Right cardiac atrium (tissue), 5 donors: ENCODE data around the gene IGF1R. TPM values are rescaled to one million over a fixed set of nuclear protein-coding genes. Genes with fewer than 3 reads are reported as not detected.
"Not testable (repeated sequence)": the region's sequence is repeated elsewhere in the genome, so short reads cannot be mapped to it uniquely, and the experiment has no call there.

Experiments
- ATAC-seq, 2 donors: fragments of 200-7000 bp; cut with Tn5 transposase; one replicate each; pipeline versions ENCODE4 v1.8.0 to v1.9.1; 2020; ENCODE audit warnings: moderate library complexity in 2 of 2, mild to moderate bottlenecking in 1 of 2
- DNase-seq, 3 donors: peaks; one replicate each; pipeline ENCODE4 v3.0.0-alpha.2; 2020
- H3K27ac ChIP-seq: one replicate; pipeline ENCODE4 v1.5.1; 2013; ENCODE audit warnings: mild to moderate bottlenecking, low read length, control low read depth, moderate library complexity
- H3K27me3 ChIP-seq: one replicate; pipeline ENCODE4 v1.6.1; 2013; ENCODE audit not compliant: control insufficient read depth, insufficient read depth
- H3K4me1 ChIP-seq: one replicate; pipeline ENCODE4 v1.6.1; 2013; ENCODE audit warnings: low read length; ENCODE audit not compliant: control insufficient read depth, insufficient read depth
- H3K4me3 ChIP-seq: one replicate; pipeline ENCODE4 v1.5.1; 2013; ENCODE audit warnings: low read length, control low read depth
- H3K9me3 ChIP-seq: one replicate; pipeline ENCODE4 v1.6.1; 2013; ENCODE audit warnings: low read length; ENCODE audit not compliant: control insufficient read depth
- WGBS: extraction: QIAGEN DNeasy Blood & Tissue Kit; methylation state at CpG from one replicate; pipeline ENCODE4 v1.1.7; 2013; 5-methylcytosine and 5-hydroxymethylcytosine counted together
- intact Hi-C, 4 donors: fragments of 100-400 bp; cut with DNase I; formaldehyde crosslinking; loops; one replicate each; pipeline versions ENCODE4 v1.11.0 to v1.14.0; 2022 to 2023
- polyA plus RNA-seq: library from polyadenylated mRNA; stranded (reverse); fragments of 200-250 nt; gene quantifications from one replicate; pipeline ENCODE4 v1.2.3, GENCODE V29; 2013
- total RNA-seq, 4 donors: library from RNA; stranded (reverse); fragmentation: NEBNext Ultra II Directional; extraction: Animal tissue kit (Norgen Biotek cat#: 25700); gene quantifications; one replicate each; pipeline ENCODE4 v1.2.1, GENCODE V29; 2021
- donor health status: healthy with polysubstance abuse.
- donor health status: DM: no; HTN: yes; CAD: no.
- donor health status: DM: no; HTN: no; CAD: no.
- donor health status: DM: no; HTN: yes; CAD: no; lungs with severe emphysema.
- donor health status: DM: yes; HTN: yes; CAD: no.

The IGF1R gene
- total and polyA plus RNA-seq, 5 donors, result 9.0 to 52.3 (median 34.4) TPM

- intact Hi-C loops, result loop anchor here in 1 of 4 donors (10.0 kb wide), 1 partner anchor 98 kb away; no protein-coding TSS in a partner anchor
Measured at GRCh38 chr15:98956796-98957553, 308.6 kb downstream of the IGF1R start.

DNA sequence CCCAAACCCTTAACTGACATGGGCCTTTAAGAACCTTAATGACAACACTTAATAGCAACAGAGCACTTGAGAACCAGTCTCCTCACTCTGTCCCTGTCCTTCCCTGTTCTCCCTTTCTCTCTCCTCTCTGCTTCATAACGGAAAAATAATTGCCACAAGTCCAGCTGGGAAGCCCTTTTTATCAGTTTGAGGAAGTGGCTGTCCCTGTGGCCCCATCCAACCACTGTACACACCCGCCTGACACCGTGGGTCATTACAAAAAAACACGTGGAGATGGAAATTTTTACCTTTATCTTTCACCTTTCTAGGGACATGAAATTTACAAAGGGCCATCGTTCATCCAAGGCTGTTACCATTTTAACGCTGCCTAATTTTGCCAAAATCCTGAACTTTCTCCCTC is 309.3 kb downstream of the IGF1R start:
- Histone ChIP-seq H3K27me3 (no peaks in the 10 kb centered on the region), H3K9me3 (peaks cover 2% of the 10 kb centered on the region), H3K4me3 (no peak overlapping the region), H3K27ac (no peak overlapping the region), H3K4me1 (peaks cover 8% of the 10 kb centered on the region)
- WGBS, result 79% methylated on average over 6 of the region's 6 CpGs
- intact Hi-C loops, result loop anchor here in 1 of 4 donors (10.0 kb wide), 1 partner anchor 97 kb away; no protein-coding TSS in a partner anchor
- DNase-seq (no peak), ATAC-seq (no peak)

More at GRCh38 chr15:98956796-98957553, 308.6 kb downstream of the IGF1R start:
- Histone ChIP-seq H3K4me1 (peaks cover 8% of the 10 kb centered on the region), H3K27ac (no peak overlapping the region), H3K9me3 (peaks cover 2% of the 10 kb centered on the region), H3K4me3 (no peak overlapping the region), H3K27me3 (no peaks in the 10 kb centered on the region)
- 90% methylated on average over 39 of the region's 39 CpGs for WGBS
- DNase-seq, result no peak
- ATAC-seq, result no peak

- no peak overlapping the region for H3K27ac ChIP-seq
- H3K27me3 ChIP-seq, result no peaks in the 10 kb centered on the region
- WGBS, result 96% methylated on average over 11 of the region's 11 CpGs
- DNase-seq (no peak), ATAC-seq (no peak)
- H3K4me3 ChIP-seq, result no peak overlapping the region
- intact Hi-C loops, result loop anchor here in 1 of 4 donors (10.0 kb wide), 1 partner anchor 97 kb away; no protein-coding TSS in a partner anchor
- peaks cover 8% of the 10 kb centered on the region for H3K4me1 ChIP-seq
- peaks cover 2% of the 10 kb centered on the region for H3K9me3 ChIP-seq
Measured at GRCh38 chr15:98958076-98958475, 309.7 kb downstream of the IGF1R start.

- Histone ChIP-seq H3K4me1 (peaks cover 5% of the 10 kb centered on the region), H3K27ac (no peak overlapping the region), H3K4me3 (no peak overlapping the region), H3K9me3 (peaks cover 2% of the 10 kb centered on the region), H3K27me3 (no peaks in the 10 kb centered on the region)
- 89% methylated on average over 22 of the region's 22 CpGs for WGBS
- DNase-seq (no peak), ATAC-seq (no peak)
- intact Hi-C loops, result loop anchor here in 1 of 4 donors (10.0 kb wide), 1 partner anchor 96 kb away; no protein-coding TSS in a partner anchor
Measured at GRCh38 chr15:98958918-98959639, 310.7 kb downstream of the IGF1R start.

- Histone ChIP-seq H3K27ac (no peak overlapping the region), H3K4me3 (no peak overlapping the region), H3K9me3 (peaks cover 2% of the 10 kb centered on the region), H3K27me3 (no peaks in the 10 kb centered on the region), H3K4me1 (peaks cover 4% of the 10 kb centered on the region)
- WGBS, result 88% methylated on average over 3 of the region's 3 CpGs
- DNase-seq (no peak), ATAC-seq (no peak)
- intact Hi-C loops, result loop anchor here in 1 of 4 donors (10.0 kb wide), 1 partner anchor 95 kb away; no protein-coding TSS in a partner anchor
Measured at GRCh38 chr15:98959640-98960007, 311.3 kb downstream of the IGF1R start.

DNA sequence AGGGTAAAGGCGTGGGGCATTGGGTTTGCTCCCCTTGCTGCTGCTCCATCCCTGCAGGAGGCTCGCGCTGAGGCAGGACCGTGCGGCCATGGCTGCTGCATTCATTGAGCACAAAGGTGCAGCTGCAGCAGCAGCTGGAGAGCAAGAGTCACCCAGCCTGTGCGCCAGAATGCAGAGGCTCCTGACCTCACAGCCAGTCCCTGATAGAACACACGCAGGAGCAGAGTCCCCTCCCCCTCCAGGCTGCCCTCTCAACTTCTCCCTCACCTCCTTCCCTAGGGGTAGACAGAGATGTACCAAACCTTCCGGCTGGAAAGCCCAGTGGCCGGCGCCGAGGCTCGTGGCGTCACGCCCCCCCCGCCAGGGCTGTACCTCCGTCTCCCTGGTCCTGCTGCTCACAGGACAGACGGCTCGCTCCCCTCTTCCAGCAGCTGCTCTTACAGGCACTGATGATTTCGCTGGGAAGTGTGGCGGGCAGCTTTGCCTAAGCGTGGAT is 312.3 kb downstream of the IGF1R start:
- H3K27ac ChIP-seq, result no peak overlapping the region

GRCh38 chr15:98963444-98963843 is 315.1 kb downstream of the IGF1R start:
- Histone ChIP-seq H3K4me3 (no peak overlapping the region), H3K4me1 (no peaks in the 10 kb centered on the region), H3K9me3 (peaks cover 2% of the 10 kb centered on the region), H3K27ac (no peak overlapping the region), H3K27me3 (no peaks in the 10 kb centered on the region)
- DNase-seq (no peak), ATAC-seq (no peak)
- WGBS, result 94% methylated on average over 8 of the region's 8 CpGs
- intact Hi-C loops, result no loop called here

More for the DNA sequence above, 312.3 kb downstream of the IGF1R start:
- H3K9me3 ChIP-seq, result peaks cover 2% of the 10 kb centered on the region
- 95% methylated on average over 21 of the region's 21 CpGs for WGBS
- ATAC-seq, result no peak
- H3K4me1 ChIP-seq, result peaks cover under 1% of the 10 kb centered on the region
- DNase-seq, result no peak
- intact Hi-C loops, result no loop called here
- H3K4me3 ChIP-seq, result no peak overlapping the region
- H3K27me3 ChIP-seq, result no peaks in the 10 kb centered on the region

DNA sequence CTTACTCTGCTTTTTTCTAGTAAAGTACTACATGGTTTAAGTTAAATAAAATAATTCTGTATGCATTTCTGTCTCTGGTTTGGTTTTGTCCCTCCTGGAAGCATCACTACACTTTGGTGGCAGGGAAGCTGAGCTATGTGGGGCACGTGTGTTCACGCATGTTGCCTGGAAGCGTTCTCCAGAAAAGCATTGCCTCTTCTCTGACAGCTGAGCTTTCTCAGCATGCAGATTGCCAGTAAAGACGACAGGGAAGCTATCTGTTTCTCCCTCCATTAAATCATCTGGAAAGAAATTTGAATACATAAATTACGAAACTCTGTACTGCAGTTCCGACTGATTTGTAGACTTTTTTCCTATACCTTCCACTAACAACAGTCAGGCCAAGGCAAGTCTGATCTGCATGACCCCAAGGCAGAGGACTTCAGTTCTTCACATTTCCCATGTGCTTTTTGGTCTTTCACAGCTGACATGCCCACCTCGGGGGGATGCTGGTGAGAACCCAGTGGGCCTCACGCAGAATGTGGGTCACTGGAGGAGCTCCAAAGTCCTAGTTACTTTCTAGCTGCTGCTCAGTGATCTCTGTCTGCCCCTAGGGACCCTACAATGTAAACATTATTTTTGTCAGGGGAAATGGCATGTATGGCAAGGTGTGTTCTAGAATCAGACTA is 316.3 kb downstream of the IGF1R start:
- Histone ChIP-seq H3K27me3 (no peaks in the 10 kb centered on the region), H3K4me1 (no peaks in the 10 kb centered on the region), H3K4me3 (no peak overlapping the region), H3K9me3 (peaks cover 2% of the 10 kb centered on the region), H3K27ac (no peak overlapping the region)
- WGBS, result 65% methylated on average over 8 of the region's 8 CpGs
- intact Hi-C loops, result no loop called here
- no peak for ATAC-seq
- DNase-seq, result no peak

- DNase-seq, H3K27me3 ChIP-seq, H3K4me1 ChIP-seq, ATAC-seq, H3K9me3 ChIP-seq, intact Hi-C loops, H3K27ac ChIP-seq, H3K4me3 ChIP-seq: not testable (repeated sequence)
- 91% methylated on average over 4 of the region's 4 CpGs for WGBS
Measured at GRCh38 chr15:98965134-98965491, 316.8 kb downstream of the IGF1R start.

GRCh38 chr15:98965597-98965996 is 317.3 kb downstream of the IGF1R start:
- ATAC-seq (no peak), DNase-seq (no peak)
- Histone ChIP-seq H3K4me1 (no peaks in the 10 kb centered on the region), H3K4me3 (no peak overlapping the region), H3K27ac (no peak overlapping the region), H3K27me3 (no peaks in the 10 kb centered on the region), H3K9me3 (peaks cover 2% of the 10 kb centered on the region)
- intact Hi-C loops, result no loop called here
- 84% methylated on average over 1 of the region's 1 CpG for WGBS
